CD14-positive monocyte (primary cell): ENCODE measurements around the gene OXNAD1. TPM values are rescaled to one million over a fixed set of nuclear protein-coding genes. Genes with fewer than 3 reads are reported as not detected.

Experiments
- DNase-seq, 3 donors: peaks; one replicate each; pipeline ENCODE4 v3.0.0-alpha.2; 2011 to 2022
- H2AFZ ChIP-seq: 2 replicates; pipeline ENCODE4 v1.6.0; 2012; ENCODE audit warnings: mild to moderate bottlenecking, low read depth, low read length, inconsistent platforms; ENCODE audit not compliant: insufficient read depth, poor library complexity, severe bottlenecking
- H3K27ac ChIP-seq, 2 donors: 1 replicate in 1 of 2; 2 replicates in 1 of 2; pipeline ENCODE4 v1.5.1; 2012 to 2013; ENCODE audit warnings: low read length in 2 of 2, control low read depth in 1 of 2, inconsistent platforms in 1 of 2, low read depth in 1 of 2, mild to moderate bottlenecking in 1 of 2
- H3K27me3 ChIP-seq, 2 donors: one replicate each; pipeline versions ENCODE4 v1.6.0 to v1.6.1; 2011 to 2013; ENCODE audit warnings: low read length in 2 of 2; ENCODE audit not compliant: control insufficient read depth in 2 of 2, insufficient read depth in 2 of 2
- H3K36me3 ChIP-seq, 2 donors: replicated peaks in 1 of 2; 1 replicate in 1 of 2; 2 replicates in 1 of 2; pipeline versions ENCODE4 v1.5.1 to v1.6.1; 2012 to 2013; ENCODE audit warnings: low read length in 2 of 2, control low read depth in 1 of 2, inconsistent platforms in 1 of 2, mild to moderate bottlenecking in 1 of 2; ENCODE audit not compliant: insufficient read depth in 2 of 2, control insufficient read depth in 1 of 2
- H3K4me1 ChIP-seq, 2 donors: 1 replicate in 1 of 2; 2 replicates in 1 of 2; pipeline versions ENCODE4 v1.5.1 to v1.6.1; 2012 to 2013; ENCODE audit warnings: low read length in 2 of 2, control low read depth in 1 of 2, inconsistent platforms in 1 of 2, mild to moderate bottlenecking in 1 of 2, moderate library complexity in 1 of 2; ENCODE audit not compliant: insufficient read depth in 2 of 2, control insufficient read depth in 1 of 2
- H3K4me2 ChIP-seq: replicated peaks from 2 replicates; pipeline ENCODE3; 2012; ENCODE audit warnings: low read length, moderate library complexity, mild to moderate bottlenecking; ENCODE audit not compliant: poor library complexity, severe bottlenecking; ENCODE audit errors: extremely low read depth
- H3K4me3 ChIP-seq, 3 experiments: fragments of 200-600 bp in 1 of 3; sonication (generic) in 1 of 3; replicated peaks in 1 of 3; 1 replicate in 2 of 3; 2 replicates in 1 of 3; pipeline ENCODE4 v1.5.1; 2011 to 2013; ENCODE audit warnings: low read length in 3 of 3, mild to moderate bottlenecking in 3 of 3, control low read depth in 2 of 3, low read depth in 2 of 3, inconsistent platforms in 1 of 3, moderate library complexity in 1 of 3
- H3K79me2 ChIP-seq: 2 replicates; pipeline ENCODE4 v1.6.0; 2012; ENCODE audit warnings: mild to moderate bottlenecking, control low read depth, inconsistent platforms, low read length, moderate library complexity; ENCODE audit not compliant: insufficient read depth
- H3K9ac ChIP-seq: 2 replicates; pipeline ENCODE4 v1.6.0; 2017; ENCODE audit warnings: low read length, mild to moderate bottlenecking; ENCODE audit not compliant: insufficient read depth, poor library complexity, severe bottlenecking
- H3K9me3 ChIP-seq, 2 donors: replicated peaks in 1 of 2; 1 replicate in 1 of 2; 2 replicates in 1 of 2; pipeline versions ENCODE4 v1.5.1 to v1.6.1; 2012 to 2013; ENCODE audit warnings: low read length in 2 of 2, control low read depth in 1 of 2; ENCODE audit not compliant: control insufficient read depth in 1 of 2, insufficient read depth in 1 of 2
- H4K20me1 ChIP-seq: 2 replicates; pipeline ENCODE4 v1.6.0; 2012; ENCODE audit warnings: mild to moderate bottlenecking, low read length, control low read depth, moderate library complexity; ENCODE audit not compliant: insufficient read depth
- H3K27ac Mint-ChIP-seq, 7 donors: one replicate each; pipeline ENCODE4 v1.8.0; 2020; ENCODE audit warnings: mild to moderate bottlenecking in 7 of 7, mixed read lengths in 7 of 7, moderate library complexity in 6 of 7, inconsistent platforms in 2 of 7
- H3K27me3 Mint-ChIP-seq, 3 donors: one replicate each; pipeline ENCODE4 v1.8.0; 2021 to 2022; ENCODE audit warnings: low read depth in 3 of 3, mild to moderate bottlenecking in 3 of 3, mixed read lengths in 3 of 3, moderate library complexity in 3 of 3, inconsistent platforms in 1 of 3
- H3K36me3 Mint-ChIP-seq, 2 donors: one replicate each; pipeline ENCODE4 v1.8.0; 2020; ENCODE audit warnings: mixed read lengths in 2 of 2, inconsistent platforms in 1 of 2, mild to moderate bottlenecking in 1 of 2
- H3K4me1 Mint-ChIP-seq: one replicate; pipeline ENCODE4 v1.8.0; 2020; ENCODE audit warnings: mild to moderate bottlenecking, mixed read lengths
- H3K4me3 Mint-ChIP-seq, 2 donors: one replicate each; pipeline ENCODE4 v1.8.0; 2020; ENCODE audit warnings: mild to moderate bottlenecking in 2 of 2, mixed read lengths in 2 of 2, moderate library complexity in 1 of 2
- H3K9me3 Mint-ChIP-seq, 7 donors: one replicate each; pipeline ENCODE4 v1.8.0; 2020 to 2022; ENCODE audit warnings: mixed read lengths in 7 of 7, mild to moderate bottlenecking in 6 of 7, moderate library complexity in 6 of 7, inconsistent platforms in 2 of 7
- CTCF ChIP-seq: fragments of 200-600 bp; IDR thresholded peaks from one replicate; pipeline ENCODE4 v1.8.0; 2022; ENCODE audit warnings: antibody characterized with exemption, mild to moderate bottlenecking
- WGBS: methylation state at CpG from one replicate; pipeline ENCODE4 v1.1.5; 2013; ENCODE audit warnings: missing lambda C conversion rate; ENCODE audit not compliant: insufficient coverage; 5-methylcytosine and 5-hydroxymethylcytosine counted together
- intact Hi-C, 2 donors: fragments of 100-400 bp; cut with micrococcal nuclease; formaldehyde crosslinking; loops; one replicate each; pipeline versions ENCODE4 v1.15.0 to v1.15.1; 2023
- polyA plus RNA-seq, 3 donors: library from polyadenylated mRNA; depleted of rRNA in 1 of 3; unstranded in 2 of 3; stranded (reverse) in 1 of 3; fragments of 300-500 nt in 2 of 3; fragments of >200 nt in 1 of 3; fragmentation: Illumina TruSeq in 2 of 3; gene quantifications; 1 replicate in 2 of 3; 2 replicates in 1 of 3; pipeline ENCODE4 v1.2.3, GENCODE V29; 2012 to 2021

The OXNAD1 gene
- polyA plus RNA-seq, 3 donors: 3.7 to 5.1 (median 4.4) TPM

GRCh38 chr3:16329826-16330129 lies 64.8 kb downstream of the OXNAD1 start:
- Mint-ChIP-seq H3K9me3 (peaks cover 10 to 25% (median 14%) of the 10 kb centered on the region in 7 donors), H3K27ac (no peak overlapping the region), H3K4me1 (no peaks in the 10 kb centered on the region), H3K4me3 (no peak overlapping the region), H3K27me3 (peaks cover 0 to 4% (median 3%) of the 10 kb centered on the region in 3 donors), H3K36me3 (peaks cover 54 to 72% of the 10 kb centered on the region in 2 donors)
- Histone ChIP-seq H3K4me3 (no peak overlapping the region), H3K27ac (no peak overlapping the region), H3K4me2 (no peak overlapping the region), H3K9me3 (peaks cover 0 to 15% of the 10 kb centered on the region in 2 donors), H3K4me1 (no peaks in the 10 kb centered on the region), H3K36me3 (peaks cover 27 to 80% of the 10 kb centered on the region in 2 donors), H4K20me1 (no peaks in the 10 kb centered on the region), H3K79me2 (no peaks in the 10 kb centered on the region), H3K9ac (no peak overlapping the region), H2AFZ (no peak overlapping the region), H3K27me3 (no peaks in the 10 kb centered on the region)
- 96% methylated on average over 8 of the region's 9 CpGs for WGBS
- TF ChIP-seq CTCF: no peak
- intact Hi-C loops: no loop called here
- DNase-seq: no peak

GRCh38 chr3:16330351-16330750 lies 65.3 kb downstream of the OXNAD1 start:
- Histone ChIP-seq H3K4me3 (no peak overlapping the region), H4K20me1 (no peaks in the 10 kb centered on the region), H3K79me2 (no peaks in the 10 kb centered on the region), H3K27me3 (no peaks in the 10 kb centered on the region), H2AFZ (no peak overlapping the region), H3K27ac (no peak overlapping the region), H3K9ac (no peak overlapping the region), H3K4me2 (no peak overlapping the region), H3K9me3 (peaks cover 0 to 15% of the 10 kb centered on the region in 2 donors), H3K4me1 (no peaks in the 10 kb centered on the region), H3K36me3 (peaks cover 23 to 80% of the 10 kb centered on the region in 2 donors)
- Mint-ChIP-seq H3K27me3 (peaks cover 0 to 4% (median 3%) of the 10 kb centered on the region in 3 donors), H3K4me1 (no peaks in the 10 kb centered on the region), H3K4me3 (no peak overlapping the region), H3K9me3 (peaks cover 10 to 25% (median 14%) of the 10 kb centered on the region in 7 donors), H3K36me3 (peaks cover 60 to 76% of the 10 kb centered on the region in 2 donors), H3K27ac (no peak overlapping the region)
- WGBS: no CpG with 5 or more reads among the region's 4 CpGs
- intact Hi-C loops: no loop called here
- no peak for TF ChIP-seq CTCF
- DNase-seq: no peak
